Brain microvascular endothelial cell (primary cell): ENCODE results near the gene CLMN.

Source experiments
- DNase-seq: peaks from one replicate; pipeline ENCODE4 v3.0.0-alpha.2; 2020
- H3K27ac ChIP-seq: fragments of 250-450 bp; sonication (Bioruptor Pico); 2 replicates; pipeline ENCODE4 v1.5.1; 2020; ENCODE audit warnings: mild to moderate bottlenecking, moderate library complexity
- H3K27me3 ChIP-seq: fragments of 250-450 bp; sonication (Bioruptor Pico); replicated peaks from 2 replicates; pipeline ENCODE4 v1.5.1; 2020; ENCODE audit warnings: mild to moderate bottlenecking
- H3K36me3 ChIP-seq: fragments of 250-450 bp; sonication (Bioruptor Pico); replicated peaks from 2 replicates; pipeline ENCODE4 v1.5.1; 2020; ENCODE audit warnings: mild to moderate bottlenecking
- H3K4me3 ChIP-seq: 2 replicates; pipeline ENCODE4 v1.5.1; 2011; ENCODE audit warnings: low read depth, mild to moderate bottlenecking, control low read depth, low read length, moderate library complexity
- CTCF ChIP-seq: IDR thresholded peaks from 2 replicates; pipeline ENCODE4 v1.5.1; 2011; ENCODE audit warnings: low read depth, mild to moderate bottlenecking, moderate library complexity, low read length, control low read depth, inconsistent platforms; ENCODE audit errors: missing control alignments
- in situ Hi-C: cut with HindIII; loops from 2 replicates; pipeline ENCODE4 v1.10.0; 2017; ENCODE audit warnings: low sequenced_read_pairs, low pct_ligation_motif_present

The CLMN gene

GRCh38 chr14:95235767-95236166 is 83.9 kb downstream of the CLMN start:
- Histone ChIP-seq H3K36me3 (no peaks in the 10 kb centered on the region), H3K4me3 (no peak overlapping the region), H3K27me3 (no peaks in the 10 kb centered on the region), H3K27ac (no peak overlapping the region)
- DNase-seq: no peak
- in situ Hi-C loops: no loop called here
- TF ChIP-seq CTCF: no peak

- Histone ChIP-seq H3K36me3 (no peaks in the 10 kb centered on the region), H3K27ac (no peak overlapping the region), H3K4me3 (no peak overlapping the region), H3K27me3 (no peaks in the 10 kb centered on the region)
- in situ Hi-C loops: no loop called here
- no peak for TF ChIP-seq CTCF
- no peak for DNase-seq
Measured at GRCh38 chr14:95235351-95235750, 84.4 kb downstream of the CLMN start.

GRCh38 chr14:95234426-95234825 is 85.3 kb downstream of the CLMN start:
- no peak overlapping the region for H3K27ac ChIP-seq
- in situ Hi-C loops: no loop called here
- H3K4me3 ChIP-seq: no peak overlapping the region
- H3K36me3 ChIP-seq: no peaks in the 10 kb centered on the region
- no peak for DNase-seq
- H3K27me3 ChIP-seq: no peaks in the 10 kb centered on the region
- TF ChIP-seq CTCF: no peak

GRCh38 chr14:95233702-95234241 is 85.9 kb downstream of the CLMN start:
- H3K36me3 ChIP-seq: no peaks in the 10 kb centered on the region
- TF ChIP-seq CTCF: no peak
- no peak overlapping the region for H3K27ac ChIP-seq
- H3K27me3 ChIP-seq: no peaks in the 10 kb centered on the region
- H3K4me3 ChIP-seq: no peak overlapping the region
- no peak for DNase-seq
- in situ Hi-C loops: no loop called here

- no peaks in the 10 kb centered on the region for H3K27me3 ChIP-seq
- H3K27ac ChIP-seq: no peak overlapping the region
- DNase-seq: no peak
- no peak overlapping the region for H3K4me3 ChIP-seq
- in situ Hi-C loops: no loop called here
- H3K36me3 ChIP-seq: no peaks in the 10 kb centered on the region
- no peak for TF ChIP-seq CTCF
Measured at GRCh38 chr14:95232894-95233584, 86.7 kb downstream of the CLMN start.
